ENCODE results near the gene TFR2.

Gene TFR2

GRCh38 chr7:100611983-100612729 lies 29.2 kb downstream of the TFR2 start, which contains the start of gene MOSPD3:
MOSPD3 (plus strand) TSS chr7:100612540; CDS start chr7:100612792, 252 bp downstream.
- peak; percentile 98 for DNase-seq

- DNase-seq: no peak
Measured at GRCh38 chr7:100609958-100610357, 31.4 kb downstream of the TFR2 start.

GRCh38 chr7:100607111-100607510 lies 34.2 kb downstream of the TFR2 start:
- DNase-seq: no peak

DNA sequence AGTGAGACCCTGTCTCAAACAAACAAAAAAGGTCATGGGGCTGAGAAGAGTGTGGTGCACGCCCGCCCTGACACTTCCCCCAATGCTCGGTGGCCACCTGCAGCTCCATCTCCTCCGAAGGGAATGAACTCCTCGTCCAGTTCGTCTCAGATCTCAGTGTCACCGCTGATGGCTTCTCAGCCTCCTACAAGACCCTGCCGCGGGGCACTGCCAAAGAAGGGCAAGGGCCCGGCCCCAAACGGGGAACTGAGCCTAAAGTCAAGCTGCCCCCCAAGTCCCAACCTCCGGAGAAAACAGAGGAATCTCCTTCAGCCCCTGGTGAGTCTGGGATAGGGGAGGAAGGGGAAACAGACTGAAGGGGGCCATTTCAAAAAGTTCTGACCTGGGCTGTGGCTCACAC lies 35.0 kb downstream of the TFR2 start:
- no peak for DNase-seq

- no peak for DNase-seq
Measured at GRCh38 chr7:100604976-100605911, 36.1 kb downstream of the TFR2 start.

GRCh38 chr7:100604028-100604975 lies 37.0 kb downstream of the TFR2 start:
- no peak for DNase-seq

- no peak for DNase-seq
Measured at GRCh38 chr7:100603726-100604027, 37.7 kb downstream of the TFR2 start.

- no peak for DNase-seq
Measured at GRCh38 chr7:100602889-100603725, 38.2 kb downstream of the TFR2 start.

DNA sequence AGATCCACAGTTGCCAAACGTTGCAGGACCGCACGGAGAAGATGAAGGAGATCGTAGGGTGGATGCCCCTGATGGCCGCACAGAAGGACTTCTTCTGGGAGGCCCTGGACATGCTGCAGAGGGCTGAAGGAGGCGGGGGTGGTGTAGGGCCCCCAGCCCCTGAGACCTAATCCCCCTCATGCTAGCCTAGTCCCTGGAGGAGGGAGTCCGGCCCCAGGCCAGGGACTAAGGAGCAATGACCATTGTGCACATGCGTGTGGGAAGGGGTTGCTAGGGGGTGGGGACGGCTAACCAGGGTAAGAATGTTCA lies 40.7 kb downstream of the TFR2 start:
- no peak for DNase-seq

DNA sequence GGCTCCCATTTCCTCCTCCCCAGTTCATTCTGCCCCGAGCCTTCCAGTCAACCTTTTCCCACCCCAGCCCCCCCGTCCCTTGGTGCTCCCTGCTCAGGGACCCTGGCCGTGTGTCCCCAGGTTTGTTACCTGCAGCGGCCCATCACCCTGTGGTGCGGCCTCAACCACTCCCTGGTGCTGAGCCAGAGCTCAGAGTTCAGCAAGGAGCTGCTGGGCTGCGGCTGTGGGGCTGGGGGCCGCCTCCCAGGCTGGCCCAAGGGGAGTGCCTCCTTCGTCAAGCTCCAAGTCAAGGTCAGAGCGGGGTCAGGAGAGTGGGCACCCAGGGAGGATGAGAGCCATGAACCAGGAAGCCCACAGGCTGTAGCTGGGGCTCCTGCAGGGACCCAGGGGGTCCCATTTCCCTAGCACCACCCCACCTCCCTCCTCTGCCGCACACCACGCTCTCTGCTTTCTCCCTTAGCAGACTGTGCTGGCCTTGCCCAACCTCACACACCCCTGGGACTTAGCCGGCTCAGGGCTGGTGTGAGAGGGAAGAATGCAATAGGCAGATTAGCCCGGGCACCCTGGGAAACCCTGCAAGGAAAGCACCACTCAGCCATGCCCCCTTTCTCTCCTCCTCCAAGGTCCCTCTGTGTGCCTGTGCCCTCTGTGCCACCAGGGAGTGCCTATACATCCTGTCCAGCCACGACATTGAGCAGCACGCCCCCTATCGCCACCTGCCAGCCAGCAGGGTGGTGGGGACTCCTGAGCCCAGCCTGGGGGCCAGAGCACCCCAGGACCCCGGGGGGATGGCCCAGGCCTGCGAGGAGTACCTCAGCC lies 41.2 kb downstream of the TFR2 start:
- no peak for DNase-seq

- DNase-seq: no peak
Measured at GRCh38 chr7:100598425-100598824, 42.9 kb downstream of the TFR2 start.

- DNase-seq: no peak
Measured at GRCh38 chr7:100595188-100595587, 46.2 kb downstream of the TFR2 start.

GRCh38 chr7:100591596-100591995 lies 49.8 kb downstream of the TFR2 start:
- no peak for DNase-seq

- no peak for DNase-seq
Measured at GRCh38 chr7:100590077-100590737, 51.1 kb downstream of the TFR2 start.

DNA sequence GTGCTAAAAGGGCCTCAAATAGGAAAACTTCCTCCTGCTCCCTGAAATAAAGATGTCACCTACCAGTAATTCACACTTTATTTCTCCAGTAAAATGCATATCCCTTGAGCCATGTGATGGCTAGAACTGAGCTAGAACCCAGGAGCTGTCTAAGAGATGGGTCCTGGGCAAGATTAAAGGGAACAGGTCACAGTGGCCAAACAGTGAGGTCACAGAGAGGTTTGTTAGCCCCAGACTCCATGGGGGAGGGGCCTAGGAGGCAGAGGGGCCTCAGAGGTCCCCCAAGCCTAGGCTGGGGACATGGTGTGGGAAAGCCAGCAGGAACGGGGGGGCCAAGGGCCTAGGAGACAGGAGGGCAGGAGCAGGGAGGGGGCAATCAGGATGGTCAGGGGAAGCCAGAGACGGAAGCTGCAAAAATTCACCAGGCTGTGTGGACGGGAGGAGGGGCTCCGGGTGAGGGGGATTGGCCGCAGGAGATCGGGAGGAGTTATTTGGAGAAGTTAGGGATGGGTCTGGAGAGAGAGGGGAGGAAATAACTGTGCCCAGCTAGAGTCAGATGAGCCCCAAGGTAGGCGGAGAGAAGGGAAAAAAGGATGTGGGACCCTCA lies 51.9 kb downstream of the TFR2 start:
- no peak for DNase-seq

DNA sequence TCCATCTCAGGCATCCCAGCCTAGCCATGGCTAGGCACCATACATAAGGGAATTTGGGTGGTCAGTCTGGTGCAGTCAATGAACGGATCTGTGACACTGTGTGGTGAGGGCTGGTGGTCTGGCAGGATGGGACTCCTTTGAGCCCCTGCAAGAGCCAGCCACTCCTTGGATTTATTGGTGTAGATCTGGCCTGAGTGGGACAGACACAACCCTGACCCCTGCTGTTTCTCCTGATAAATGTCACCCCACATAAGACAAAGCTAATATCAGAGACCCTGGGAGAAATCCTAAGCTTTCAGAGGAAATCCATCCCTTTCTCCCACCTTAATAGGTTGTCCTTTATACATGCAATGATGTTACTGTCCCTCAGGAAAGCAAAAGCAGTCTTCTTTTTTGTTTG lies 52.9 kb downstream of the TFR2 start:
- DNase-seq: no peak

DNA sequence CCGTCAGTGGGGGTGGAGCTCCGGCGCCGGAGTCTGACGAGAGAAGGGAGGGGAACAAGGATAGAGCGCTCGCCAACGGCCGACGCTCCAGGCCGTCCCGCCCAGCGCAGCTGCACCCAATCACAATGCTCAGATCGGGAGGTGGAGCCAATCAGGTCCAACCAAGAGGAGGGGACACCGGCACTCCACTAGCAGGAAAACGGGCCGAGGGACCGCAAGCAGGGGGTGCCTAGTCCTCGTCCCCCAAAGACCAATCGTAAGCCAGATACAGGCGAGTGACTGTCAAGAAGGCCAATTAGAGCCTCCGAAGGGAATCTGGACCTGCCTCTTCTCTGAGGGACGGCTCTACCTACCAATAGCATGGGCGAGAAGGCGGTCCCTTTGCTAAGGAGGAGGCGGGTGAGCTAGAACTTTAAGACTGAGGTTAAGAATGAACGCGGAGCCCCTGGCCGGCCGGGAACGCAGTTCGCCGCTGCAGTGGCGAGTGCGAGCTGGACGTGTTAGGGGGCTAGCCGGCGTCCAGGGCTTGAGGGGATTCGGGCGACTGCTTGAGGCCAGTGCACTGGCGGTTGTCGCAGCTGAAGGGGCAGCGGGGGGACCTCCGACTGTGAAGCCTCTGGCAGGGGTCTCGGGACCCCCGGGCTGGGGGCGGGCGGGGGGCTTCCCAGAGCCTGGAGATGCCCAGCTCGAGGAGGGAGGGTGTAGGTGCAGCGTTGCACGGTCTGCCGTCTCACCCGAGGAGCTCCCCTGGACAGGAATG lies 54.9 kb downstream of the TFR2 start, which contains the start of gene FBXO24:
Gene FBXO24, plus strand, starts transcription at position 63 of the 760 bp plus-strand sequence. Its CDS starts 298 bp downstream, at position 361.
- DNase-seq: peak; percentile 100

DNA sequence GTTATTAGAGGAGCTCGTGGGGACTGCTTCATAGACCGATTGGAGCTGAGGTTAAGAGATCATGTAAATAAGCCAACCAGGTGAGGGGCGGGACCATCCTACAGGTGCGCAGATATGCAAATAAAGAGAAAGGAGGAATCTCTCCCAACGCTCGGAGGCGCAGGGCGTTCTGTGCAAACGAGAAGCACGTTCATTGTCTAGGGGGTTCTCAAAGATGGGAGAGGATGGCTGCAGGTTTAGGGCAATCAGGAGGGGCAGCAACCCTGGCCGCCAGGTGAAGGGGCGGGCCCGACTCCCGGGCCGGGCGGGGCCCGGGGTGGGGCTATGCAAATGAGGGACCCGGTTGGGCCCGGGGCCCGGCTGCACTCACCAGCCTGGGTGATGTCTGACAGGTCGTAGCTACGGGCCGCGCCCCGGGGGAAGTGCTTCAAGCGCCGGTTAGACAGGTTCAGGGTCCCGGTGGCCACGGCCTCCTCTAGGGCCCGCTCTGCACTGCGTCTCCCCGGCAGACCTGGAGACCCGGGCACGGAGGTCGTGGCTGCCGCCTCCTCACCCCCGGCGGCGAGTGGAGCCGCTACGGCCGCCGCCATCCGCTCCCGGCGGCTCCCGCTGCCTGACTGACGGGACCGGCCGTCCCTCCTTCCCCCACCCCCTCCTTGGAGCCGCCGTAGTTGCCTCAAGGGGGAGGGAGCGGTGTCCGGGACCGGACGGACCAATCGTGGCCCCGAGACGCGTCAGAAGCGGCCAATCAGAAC lies 55.7 kb downstream of the TFR2 start, which contains the start of gene LRCH4:
Gene LRCH4, minus strand, starts transcription at position 619 of the 755 bp plus-strand sequence. Its CDS starts 29 bp downstream, at position 590.
- peak; percentile 59 for DNase-seq
